B cell (primary cell): Measurements from ENCODE around the gene AUTS2. TPM values are rescaled to one million over a fixed set of nuclear protein-coding genes. Genes with fewer than 3 reads are reported as not detected.

ENCODE experiments used
- ATAC-seq: fragments of 200-7000 bp; cut with Tn5 transposase; one replicate; pipeline ENCODE4 v1.10.0; 2021; ENCODE audit warnings: low read depth, mild to moderate bottlenecking, moderate number of reproducible peaks, moderate library complexity
- CTCF ChIA-PET: fragments of 350-600 bp; sonication (Branson Sonifier 250); formaldehyde crosslinking; loops from one replicate; lab custom pipeline; 2021; ENCODE audit warnings: antibody characterized with exemption, inconsistent platforms; lab: Charles Lee
- POLR2A ChIA-PET: fragments of 350-600 bp; sonication (Branson Sonifier 250); formaldehyde crosslinking; loops from one replicate; lab custom pipeline; 2021; ENCODE audit warnings: antibody characterized with exemption; lab: Charles Lee
- DNase-seq: peaks from one replicate; pipeline ENCODE4 v3.0.0; 2013
- H2AFZ ChIP-seq: 2 replicates; pipeline ENCODE4 v1.6.1; 2012; ENCODE audit warnings: mild to moderate bottlenecking, low read depth, low read length; ENCODE audit not compliant: insufficient read depth, poor library complexity, severe bottlenecking
- H3K27ac ChIP-seq, 2 donors: 1 replicate in 1 of 2; 2 replicates in 1 of 2; pipeline ENCODE4 v1.5.1; 2012 to 2013; ENCODE audit warnings: low read length in 2 of 2, mild to moderate bottlenecking in 2 of 2, moderate library complexity in 1 of 2
- H3K27me3 ChIP-seq, 4 experiments: fragments of 200-600 bp in 1 of 4; sonication (generic) in 1 of 4; replicated peaks in 1 of 4; 1 replicate in 2 of 4; 2 replicates in 2 of 4; pipeline versions ENCODE4 v1.6.1 to v1.7.0; 2013 to 2016; ENCODE audit warnings: low read length in 3 of 4, mild to moderate bottlenecking in 2 of 4, mixed read lengths in 1 of 4, moderate library complexity in 1 of 4; ENCODE audit not compliant: insufficient read depth in 4 of 4, control insufficient read depth in 3 of 4; ENCODE audit errors: control extremely low read depth in 1 of 4
- H3K36me3 ChIP-seq, 2 experiments: replicated peaks in 1 of 2; 1 replicate in 1 of 2; 2 replicates in 1 of 2; pipeline versions ENCODE4 v1.6.1 to v1.7.1; 2013; ENCODE audit warnings: low read length in 1 of 2; ENCODE audit not compliant: insufficient read depth in 2 of 2, control insufficient read depth in 1 of 2; ENCODE audit errors: control extremely low read depth in 1 of 2, extremely low read depth in 1 of 2
- H3K4me1 ChIP-seq, 2 donors: fragments of 200-600 bp in 1 of 2; sonication (generic) in 1 of 2; 1 replicate in 1 of 2; 2 replicates in 1 of 2; pipeline versions ENCODE4 v1.5.1 to v1.6.1; 2013 to 2017; ENCODE audit warnings: low read length in 2 of 2; ENCODE audit not compliant: control insufficient read depth in 2 of 2, insufficient read depth in 2 of 2
- H3K4me2 ChIP-seq: replicated peaks from 2 replicates; pipeline ENCODE3; 2012; ENCODE audit warnings: mild to moderate bottlenecking, low read depth, low read length; ENCODE audit not compliant: poor library complexity, severe bottlenecking
- H3K4me3 ChIP-seq, 5 experiments: fragments of 200-600 bp in 1 of 5; sonication (generic) in 1 of 5; 1 replicate in 3 of 5; 2 replicates in 2 of 5; pipeline versions ENCODE4 v1.5.1 to v1.7.0; 2011 to 2016; ENCODE audit warnings: low read length in 4 of 5, mild to moderate bottlenecking in 4 of 5, low read depth in 2 of 5, control low read depth in 1 of 5, moderate library complexity in 1 of 5; ENCODE audit not compliant: insufficient read depth in 1 of 5; ENCODE audit errors: control extremely low read depth in 1 of 5, extremely low read depth in 1 of 5
- H3K79me2 ChIP-seq: fragments of 200-600 bp; sonication (generic); one replicate; pipeline ENCODE4 v1.6.0; 2016; ENCODE audit warnings: low read length; ENCODE audit not compliant: control insufficient read depth, insufficient read depth
- H3K9ac ChIP-seq: fragments of 200-600 bp; sonication (generic); 2 replicates; pipeline ENCODE4 v1.6.1; 2017; ENCODE audit warnings: mild to moderate bottlenecking, low read length, moderate library complexity
- H3K9me3 ChIP-seq, 3 donors: one replicate each; pipeline versions ENCODE4 v1.6.1 to v1.7.1; 2013; ENCODE audit warnings: low read length in 2 of 3; ENCODE audit not compliant: control insufficient read depth in 2 of 3, insufficient read depth in 1 of 3; ENCODE audit errors: control extremely low read depth in 1 of 3
- H4K20me1 ChIP-seq: 2 replicates; pipeline ENCODE4 v1.6.0; 2012; ENCODE audit warnings: mild to moderate bottlenecking, low read length; ENCODE audit not compliant: insufficient read depth, control insufficient read depth, poor library complexity, severe bottlenecking
- H3K27ac Mint-ChIP-seq: one replicate; pipeline ENCODE4 v1.8.0; 2021; ENCODE audit warnings: mixed read lengths
- H3K27me3 Mint-ChIP-seq: one replicate; pipeline ENCODE4 v1.8.0; 2021; ENCODE audit warnings: mixed read lengths
- H3K4me1 Mint-ChIP-seq: one replicate; pipeline ENCODE4 v1.8.0; 2021; ENCODE audit warnings: mixed read lengths
- H3K4me3 Mint-ChIP-seq: one replicate; pipeline ENCODE4 v1.8.0; 2021; ENCODE audit warnings: mixed read lengths
- H3K9me3 Mint-ChIP-seq: one replicate; pipeline ENCODE4 v1.8.0; 2022; ENCODE audit warnings: mixed read lengths; ENCODE audit not compliant: insufficient read depth
- CTCF ChIP-seq: fragments of 200-600 bp; IDR thresholded peaks from one replicate; pipeline ENCODE4 v1.8.0; 2022; ENCODE audit warnings: antibody characterized with exemption, mild to moderate bottlenecking
- EZH2 ChIP-seq: IDR thresholded peaks from 2 replicates; pipeline ENCODE4 v1.6.1; 2012; ENCODE audit warnings: borderline replicate concordance, low read depth, mild to moderate bottlenecking, moderate library complexity, low read length; ENCODE audit not compliant: insufficient read depth, poor library complexity, severe bottlenecking
- WGBS: methylation state at CpG from one replicate; pipeline ENCODE4 v1.1.5; 2013; ENCODE audit warnings: missing lambda C conversion rate; ENCODE audit not compliant: insufficient coverage; 5-methylcytosine and 5-hydroxymethylcytosine counted together
- intact Hi-C: fragments of 100-400 bp; cut with micrococcal nuclease; formaldehyde crosslinking; loops from one replicate; pipeline ENCODE4 v1.10.0; 2022
- polyA plus RNA-seq: library from polyadenylated mRNA; depleted of rRNA; stranded (reverse); fragments of >200 nt; gene quantifications from 2 replicates; pipeline ENCODE4 v1.2.3, GENCODE V29; 2012
- total RNA-seq, 2 donors: library from RNA; stranded (reverse); fragments of 120-200 nt in 1 of 2; gene quantifications; 1 replicate in 1 of 2; 2 replicates in 1 of 2; pipeline versions ENCODE4 v1.2.3 to v1.2.4, GENCODE V29; 2013 to 2022

The AUTS2 gene
- total and polyA plus RNA-seq, 2 donors (not counting 1 experiment from before 2014, with no cell fraction given): 22.3 to 35.0 TPM

GRCh38 chr7:69967689-69968450 lies 369.6 kb downstream of the AUTS2 start:
- peak overlapping the region; percentile 1 for H3K9ac ChIP-seq
- no peak overlapping the region for H3K4me3 ChIP-seq
- TF ChIP-seq CTCF: no peak
- TF ChIP-seq EZH2: no peak
- intact Hi-C loops: no loop called here
- no peaks in the 10 kb centered on the region for H3K27me3 ChIP-seq
- no peaks in the 10 kb centered on the region for H4K20me1 ChIP-seq
- H3K27ac ChIP-seq: no peak overlapping the region
- H3K4me3 Mint-ChIP-seq: no peak overlapping the region
- H3K27me3 Mint-ChIP-seq: no peaks in the 10 kb centered on the region
- H3K36me3 ChIP-seq: no peaks in the 10 kb centered on the region
- peaks cover 38% of the 10 kb centered on the region for H3K4me1 Mint-ChIP-seq
- H3K4me1 ChIP-seq: peaks cover 22% of the 10 kb centered on the region in 2 donors
- ATAC-seq: no peak
- CTCF ChIA-PET: interaction anchor here (1.3 kb wide), 1 partner anchor 36 kb away, joined by 3 read pairs; no protein-coding TSS in a partner anchor
- no peaks in the 10 kb centered on the region for H3K9me3 ChIP-seq
- no peak for DNase-seq
- no peak overlapping the region for H2AFZ ChIP-seq
- no peaks in the 10 kb centered on the region for H3K9me3 Mint-ChIP-seq
- peaks cover 36% of the 10 kb centered on the region for H3K79me2 ChIP-seq
- no peak overlapping the region for H3K27ac Mint-ChIP-seq
- POLR2A ChIA-PET: no interaction called here
- H3K4me2 ChIP-seq: peak overlapping the region; percentile 30
- WGBS: 24% methylated on average over 3 of the region's 3 CpGs

GRCh38 chr7:69968969-69969556 lies 370.8 kb downstream of the AUTS2 start:
- Histone ChIP-seq H3K9me3 (no peaks in the 10 kb centered on the region), H3K9ac (no peak overlapping the region), H3K4me1 (peaks cover 10% of the 10 kb centered on the region in 2 donors), H2AFZ (no peak overlapping the region), H3K27me3 (no peaks in the 10 kb centered on the region), H3K79me2 (peaks cover 36% of the 10 kb centered on the region), H3K4me2 (no peak overlapping the region), H3K27ac (no peak overlapping the region), H3K36me3 (no peaks in the 10 kb centered on the region), H3K4me3 (no peak overlapping the region), H4K20me1 (no peaks in the 10 kb centered on the region)
- H3K27ac Mint-ChIP-seq: no peak overlapping the region
- H3K4me1 Mint-ChIP-seq: peaks cover 28% of the 10 kb centered on the region
- TF ChIP-seq CTCF: no peak
- TF ChIP-seq EZH2: no peak
- CTCF ChIA-PET: no interaction called here
- H3K27me3 Mint-ChIP-seq: no peaks in the 10 kb centered on the region
- POLR2A ChIA-PET: no interaction called here
- ATAC-seq (no peak), DNase-seq (no peak)
- no peaks in the 10 kb centered on the region for H3K9me3 Mint-ChIP-seq
- WGBS: no CpG with 5 or more reads among the region's 4 CpGs
- H3K4me3 Mint-ChIP-seq: no peak overlapping the region
- intact Hi-C loops: no loop called here
